Activated T-helper 1 cell treated with anti-CD3 and anti-CD28 coated beads, Interleukin-2, amount 50 U/mL, for 16 hours (primary cell): ENCODE measurements around the gene ANKRD39.
"Not testable (repeated sequence)": the region's sequence is repeated elsewhere in the genome, so short reads cannot be mapped to it uniquely, and the experiment has no call there.

Experiments
- DNase-seq, 2 donors: peaks; one replicate each; pipeline ENCODE4 v3.0.0-alpha.2; 2020; ENCODE audit warnings: low read depth in 1 of 2, low spot score in 1 of 2

Gene ANKRD39

GRCh38 chr2:96873651-96874096 is 15.9 kb upstream of the ANKRD39 start:
- no peak for DNase-seq

GRCh38 chr2:96872591-96873349 is 15.0 kb upstream of the ANKRD39 start:
- DNase-seq = no peak

GRCh38 chr2:96870626-96871255 is 12.9 kb upstream of the ANKRD39 start:
- DNase-seq = peak; percentile 44 to 49

GRCh38 chr2:96869822-96870625 is 12.2 kb upstream of the ANKRD39 start, which contains the start of gene SEMA4C:
SEMA4C (minus strand) TSS chr2:96870080; CDS start chr2:96867886, 2,194 bp downstream.
- DNase-seq = peak; percentile 34 to 47

GRCh38 chr2:96869281-96869821 is 11.5 kb upstream of the ANKRD39 start:
- DNase-seq = no peak

- DNase-seq = peak in 1 of 2 donors; percentile 50
These were observed 10.9 kb upstream of the ANKRD39 start for GRCh38 chr2:96868555-96869280.

GRCh38 chr2:96867756-96868554 is 10.1 kb upstream of the ANKRD39 start:
- peak in 1 of 2 donors; percentile 17 for DNase-seq

GRCh38 chr2:96866986-96867755 is 9.4 kb upstream of the ANKRD39 start:
- DNase-seq = no peak

GRCh38 chr2:96866586-96866985 is 8.8 kb upstream of the ANKRD39 start:
- no peak for DNase-seq

- DNase-seq = no peak
These were observed 8.3 kb upstream of the ANKRD39 start for GRCh38 chr2:96866149-96866548.

- DNase-seq = no peak
These were observed 7.8 kb upstream of the ANKRD39 start for GRCh38 chr2:96865654-96866053.

- DNase-seq = no peak
These were observed 6.7 kb upstream of the ANKRD39 start for GRCh38 chr2:96864343-96865091.

- no peak for DNase-seq
These were observed 5.9 kb upstream of the ANKRD39 start for GRCh38 chr2:96863575-96864342.

GRCh38 chr2:96863056-96863455 is 5.2 kb upstream of the ANKRD39 start:
- not testable (repeated sequence) for DNase-seq

GRCh38 chr2:96861074-96861473 is 3.3 kb upstream of the ANKRD39 start:
- DNase-seq = no peak

- DNase-seq = no peak
These were observed 2.5 kb upstream of the ANKRD39 start for GRCh38 chr2:96860065-96861029.

- DNase-seq = no peak
These were observed 1.9 kb upstream of the ANKRD39 start for GRCh38 chr2:96859681-96860064.
